Epithelial cell of umbilical artery (primary cell): ENCODE measurements around the gene CYSRT1. TPM values are rescaled to one million over a fixed set of nuclear protein-coding genes. Genes with fewer than 3 reads are reported as not detected.

Experiments used
- total RNA-seq: library from RNA; depleted of rRNA; stranded (reverse); fragments of >200 nt; gene quantifications from 2 replicates; pipeline ENCODE4 v1.2.3, GENCODE V29; 2014

The CYSRT1 gene, protein sequence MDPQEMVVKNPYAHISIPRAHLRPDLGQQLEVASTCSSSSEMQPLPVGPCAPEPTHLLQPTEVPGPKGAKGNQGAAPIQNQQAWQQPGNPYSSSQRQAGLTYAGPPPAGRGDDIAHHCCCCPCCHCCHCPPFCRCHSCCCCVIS
- 0.32 TPM in 1 of 2 replicates, not detected in the other for total RNA-seq

DNA sequence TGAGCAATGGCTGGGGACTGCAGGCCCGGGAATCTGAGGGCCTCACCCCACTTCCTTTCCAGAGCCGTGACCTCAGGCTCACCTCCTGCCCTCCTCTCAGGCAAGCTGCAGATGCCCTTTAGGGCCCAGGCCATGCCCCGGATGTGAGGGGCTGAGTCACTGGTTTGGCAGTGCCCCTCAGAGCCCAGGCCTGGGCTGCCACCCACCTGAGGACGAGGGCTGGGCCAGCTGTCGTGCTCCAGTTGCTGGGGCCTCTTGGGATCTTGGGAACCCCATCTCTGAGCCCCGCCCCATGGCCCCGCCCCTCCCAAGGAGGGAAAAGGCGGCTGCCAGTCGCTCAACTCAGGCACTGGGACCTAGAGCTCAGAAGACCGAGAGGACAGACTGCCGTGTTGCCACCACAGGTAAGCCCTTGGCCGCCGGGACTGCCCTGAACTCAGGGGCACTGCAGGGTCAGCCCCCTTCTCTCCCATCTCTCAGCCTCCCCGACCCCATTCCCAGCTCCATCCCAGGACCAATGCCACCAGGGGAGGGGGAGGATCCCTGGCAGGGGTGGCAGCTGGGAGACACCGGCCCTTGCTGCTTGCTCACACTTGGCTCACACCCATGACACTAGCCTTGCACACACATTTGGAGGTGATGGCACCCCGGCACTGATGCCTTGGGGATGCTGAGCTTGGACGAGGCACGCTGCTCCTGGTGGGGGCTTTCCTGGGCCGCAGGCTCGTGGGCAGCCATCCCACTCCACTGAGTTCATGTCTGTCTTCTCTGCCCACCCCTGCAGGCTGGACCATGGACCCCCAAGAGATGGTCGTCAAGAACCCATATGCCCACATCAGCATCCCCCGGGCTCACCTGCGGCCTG, at the start of gene CYSRT1:
Gene CYSRT1, plus strand, starts transcription at position 345 of the 865 bp plus-strand sequence. Its CDS starts 448 bp downstream, at position 793.

DNA sequence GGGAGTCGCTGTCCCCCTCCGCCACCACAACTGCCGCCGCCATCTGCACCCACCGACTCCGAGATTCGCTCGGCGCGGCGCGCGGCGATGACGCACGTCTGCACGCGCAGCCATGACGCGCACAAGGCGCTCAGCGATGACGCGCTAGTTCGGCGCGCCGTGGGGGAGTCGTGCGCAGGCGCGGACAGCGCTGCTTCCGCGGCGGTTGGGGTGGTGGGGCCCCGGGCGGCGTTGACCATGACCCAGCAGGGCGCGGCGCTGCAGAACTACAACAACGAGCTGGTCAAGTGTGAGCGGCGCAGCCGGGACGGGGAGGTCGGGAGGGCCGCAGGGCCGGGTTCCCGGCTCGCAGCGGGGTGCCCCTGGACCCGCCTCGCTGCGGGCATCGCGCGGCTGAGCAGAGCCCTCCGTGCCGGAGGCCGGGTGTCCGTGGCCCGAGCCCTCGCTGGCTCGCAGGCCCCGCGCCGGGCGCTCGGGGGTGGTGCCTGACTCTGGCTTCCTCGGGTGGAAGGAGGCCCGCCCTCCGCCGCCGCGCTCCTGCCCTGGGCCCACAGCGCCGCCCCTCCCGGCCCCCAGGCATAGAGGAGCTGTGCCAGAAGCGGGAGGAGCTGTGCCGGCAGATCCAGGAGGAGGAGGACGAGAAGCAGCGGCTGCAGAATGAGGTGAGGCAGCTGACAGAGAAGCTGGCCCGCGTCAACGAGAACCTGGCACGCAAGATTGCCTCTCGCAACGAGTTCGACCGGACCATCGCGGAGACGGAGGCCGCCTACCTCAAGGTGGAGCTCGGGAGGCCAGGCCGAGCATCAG, 36.3 kb upstream of the CYSRT1 start, which contains the start of the genes ANAPC2 and SSNA1:
Gene ANAPC2, minus strand, starts transcription at position 71 of the 807 bp plus-strand sequence. Its CDS starts 28 bp downstream, at position 43.
Gene SSNA1, plus strand, starts transcription at position 187 of the 807 bp plus-strand sequence. Its CDS starts 51 bp downstream, at position 238.

DNA sequence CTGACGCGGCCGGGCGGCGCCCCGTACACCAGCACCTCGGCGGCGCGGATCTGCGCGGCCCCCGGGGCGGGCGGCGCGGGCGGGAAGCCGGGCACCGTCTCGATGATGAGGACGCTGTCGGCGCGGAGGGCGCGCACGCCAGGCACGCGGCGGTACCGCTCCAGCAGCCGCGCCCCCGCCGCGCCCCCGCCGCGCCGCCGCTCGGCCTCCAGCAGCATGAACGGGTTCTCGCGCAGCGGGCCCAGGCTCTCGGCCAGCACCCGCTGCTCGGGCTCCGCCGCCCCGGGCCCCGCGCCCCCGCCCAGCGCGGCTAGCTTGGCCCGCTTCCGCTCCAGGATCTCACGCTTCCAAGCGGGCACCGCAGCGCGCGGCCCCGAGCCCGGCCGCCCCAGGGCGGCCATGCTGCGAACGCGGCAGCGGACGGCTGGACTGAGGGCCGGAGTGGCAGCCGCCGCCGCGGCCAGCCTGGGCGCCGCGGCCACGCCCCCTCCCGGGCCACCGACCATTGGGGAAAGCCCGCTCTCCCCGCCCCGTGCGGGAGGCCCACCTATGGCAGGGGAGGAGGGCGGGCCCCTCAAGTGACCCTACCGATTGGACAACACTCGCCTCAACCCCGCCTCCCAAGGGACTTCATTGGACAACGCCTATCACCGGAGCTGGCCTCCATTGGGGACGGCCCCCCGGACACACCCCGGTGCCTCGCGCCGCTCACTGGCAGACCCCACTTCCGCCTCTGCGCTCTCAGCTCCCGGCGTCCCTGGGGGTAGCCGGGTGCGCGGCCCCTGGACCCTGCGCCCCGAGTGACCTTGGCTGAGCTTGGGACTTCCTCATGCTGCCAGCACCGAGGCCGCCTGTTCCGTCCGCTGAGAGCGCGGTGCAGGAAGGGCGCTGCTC, 24.4 kb upstream of the CYSRT1 start, which contains the start of gene TPRN:
Gene TPRN, minus strand, starts transcription at position 431 of the 894 bp plus-strand sequence. Its CDS starts 30 bp downstream, at position 401.

DNA sequence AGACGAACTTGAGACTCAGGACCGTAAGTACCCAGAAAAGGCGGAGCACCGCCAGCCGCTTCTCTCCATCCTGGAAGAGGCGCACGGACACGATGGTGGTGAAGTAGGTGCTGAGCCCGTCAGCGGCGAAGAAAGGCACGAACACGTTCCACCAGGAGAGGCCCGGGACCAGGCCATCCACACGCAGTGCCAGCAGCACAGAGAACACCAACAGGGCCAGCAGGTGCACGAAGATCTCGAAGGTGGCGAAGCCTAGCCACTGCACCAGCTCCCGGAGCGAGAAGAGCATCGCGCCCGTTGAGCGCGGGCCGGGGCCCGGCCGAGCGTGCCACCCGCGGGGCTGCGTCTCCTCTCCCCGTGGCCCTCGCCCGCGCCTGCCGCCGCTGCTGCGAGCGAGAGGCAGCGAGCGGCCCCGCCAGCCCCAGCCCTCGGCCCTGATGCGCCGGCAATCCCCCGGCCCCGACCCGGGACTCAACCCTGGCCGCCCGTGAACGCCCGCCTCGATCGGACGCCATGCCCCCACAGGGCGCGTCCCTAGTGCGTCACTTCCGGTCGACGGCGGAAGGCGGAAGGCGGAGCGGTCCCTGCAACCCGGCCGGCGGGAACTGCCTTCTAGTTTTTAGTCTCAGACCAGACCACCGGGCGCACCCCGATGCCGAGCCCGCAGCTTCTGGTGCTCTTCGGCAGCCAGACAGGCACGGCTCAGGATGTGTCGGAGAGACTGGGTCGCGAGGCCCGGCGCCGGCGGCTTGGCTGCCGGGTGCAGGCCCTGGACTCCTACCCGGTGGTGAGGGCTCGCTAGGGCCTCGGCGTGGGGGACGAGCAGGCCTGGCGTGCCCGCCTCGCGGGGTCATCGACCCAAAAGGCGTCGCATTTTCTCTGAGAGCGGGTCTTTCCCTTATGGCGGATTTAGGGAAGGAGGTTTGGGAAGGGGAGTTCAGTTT, 19.6 kb upstream of the CYSRT1 start, which contains the start of the genes NDOR1 and TMEM203:
Gene NDOR1, plus strand, starts transcription at position 575 of the 944 bp plus-strand sequence. Its CDS starts 78 bp downstream, at position 653.
Gene TMEM203, minus strand, starts transcription at position 523 of the 944 bp plus-strand sequence. Its CDS starts 234 bp downstream, at position 289.

DNA sequence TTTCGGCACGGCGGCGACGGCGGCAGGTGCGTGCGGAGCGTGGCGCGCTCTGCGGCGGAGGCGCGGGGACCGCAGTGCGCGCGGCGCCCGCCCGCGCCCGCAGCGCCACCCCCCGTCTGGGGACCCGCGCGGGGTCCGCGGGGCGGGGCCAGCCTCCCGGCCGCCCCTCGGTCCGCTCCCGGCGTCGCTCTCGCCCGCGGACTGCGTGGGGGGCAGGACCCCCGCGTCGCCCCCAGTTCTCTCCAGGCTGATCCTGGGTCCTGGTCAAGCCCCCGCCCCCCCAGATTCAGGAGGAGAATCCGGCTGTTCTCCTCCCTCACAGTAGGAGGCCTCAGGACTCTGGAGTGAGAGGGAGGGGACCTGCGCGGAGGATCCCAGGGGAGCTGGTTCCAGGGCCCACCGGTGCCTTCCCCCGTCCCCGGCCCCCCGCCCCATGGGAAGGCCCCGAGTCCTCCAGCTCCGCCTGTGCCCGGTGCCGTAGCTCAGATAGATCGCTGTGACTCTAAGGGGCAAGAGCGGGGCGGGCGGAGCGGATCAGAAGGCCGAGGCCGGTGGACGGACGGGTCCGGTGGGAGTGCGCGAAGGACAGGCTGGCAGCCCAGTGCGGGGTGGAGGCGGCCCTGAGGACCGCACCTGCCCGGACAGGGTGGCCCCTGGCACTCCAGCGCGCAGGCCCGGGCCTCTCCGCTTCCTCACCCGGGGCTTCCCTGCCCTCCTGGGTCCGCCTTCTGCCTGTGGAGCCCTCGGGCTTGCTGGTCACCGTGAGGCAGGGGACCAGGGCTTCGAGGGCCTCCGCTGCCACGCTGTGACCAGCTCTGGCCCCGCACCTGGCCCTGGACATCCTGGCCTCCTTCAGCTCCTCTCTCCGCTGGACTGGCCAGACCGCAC, 2.5 kb upstream of the CYSRT1 start, which contains the start of gene RNF208:
Gene RNF208, minus strand, starts transcription at position 51 of the 888 bp plus-strand sequence. CDS start 1,028 bp downstream, outside the sequence.

DNA sequence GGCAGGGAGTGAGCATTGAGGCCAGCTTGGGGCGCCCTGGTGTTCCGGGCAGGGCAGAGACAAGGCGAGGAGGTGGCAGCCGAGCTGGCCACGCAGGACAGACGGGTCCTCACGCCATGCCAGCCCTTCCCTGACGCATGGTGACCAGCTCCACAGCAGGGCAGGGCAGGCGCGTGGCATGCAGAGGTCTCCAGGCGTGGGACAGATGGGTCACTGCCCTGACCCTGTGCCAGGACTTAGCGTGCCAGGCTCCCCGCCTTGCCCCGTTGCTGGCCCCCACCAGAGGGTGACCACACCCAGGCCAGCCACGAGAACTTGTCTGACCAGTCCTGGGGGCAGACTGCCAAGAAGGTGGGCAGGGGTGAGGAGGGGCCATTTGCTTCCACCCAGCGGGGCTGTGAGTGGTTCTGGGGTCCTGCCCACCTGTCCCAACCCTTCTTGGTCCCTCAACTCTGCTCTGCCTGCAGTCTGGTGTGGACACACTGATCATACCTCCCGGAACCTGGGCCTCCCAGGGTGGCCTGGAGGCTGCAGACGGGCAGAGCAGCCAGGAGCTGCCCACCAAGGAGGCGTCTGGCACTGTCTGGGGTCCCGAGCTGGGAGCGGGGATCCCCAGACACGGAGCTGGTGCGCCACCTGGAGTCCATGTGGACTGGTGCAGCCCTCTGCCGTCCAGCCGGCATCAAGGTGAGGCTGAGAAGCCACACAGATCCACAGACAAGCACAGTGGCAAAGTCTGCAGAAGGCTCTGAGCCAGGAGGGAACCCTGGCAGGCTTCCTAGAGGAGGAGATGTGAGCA, 2.3 kb downstream of the CYSRT1 start, which contains the start of gene RNF224:
Gene RNF224, plus strand, starts transcription at position 449 of the 799 bp plus-strand sequence. CDS start 834 bp downstream, outside the sequence.

DNA sequence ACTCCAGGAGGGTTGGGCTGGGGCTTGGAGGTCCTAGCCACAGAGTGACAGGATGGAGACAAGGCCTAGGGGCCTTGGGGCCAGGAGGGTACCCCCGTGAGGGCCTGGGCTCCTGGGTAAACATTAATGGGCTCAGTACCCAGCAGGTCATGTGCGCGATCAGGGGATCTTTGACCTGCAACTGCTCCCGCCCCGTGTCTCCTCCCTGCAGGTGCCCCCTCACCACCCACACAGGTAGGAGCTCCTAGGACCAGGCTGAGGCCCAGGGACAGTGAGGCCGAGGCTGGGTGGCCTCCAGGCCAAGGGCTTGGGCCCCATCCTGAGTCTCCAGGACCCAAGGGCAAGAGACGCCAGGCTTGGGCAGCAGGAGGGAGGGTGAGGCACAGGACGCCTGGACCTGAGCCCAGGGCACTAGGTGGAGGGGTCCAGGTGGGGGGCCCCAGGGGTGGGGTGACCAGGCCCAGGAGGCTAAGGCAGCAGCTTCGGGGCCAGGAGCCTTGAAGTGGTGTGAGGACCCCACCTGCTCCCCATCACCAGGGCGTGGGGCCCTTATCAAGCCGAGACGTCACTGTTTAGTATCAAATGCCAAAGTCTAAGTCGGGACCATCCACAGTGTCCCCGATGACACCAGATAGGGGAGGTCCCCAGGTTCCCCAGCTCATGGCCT, 5.9 kb downstream of the CYSRT1 start, which contains the start of gene SLC34A3:
Gene SLC34A3, plus strand, starts transcription at position 197 of the 667 bp plus-strand sequence. CDS start 802 bp downstream, outside the sequence.

DNA sequence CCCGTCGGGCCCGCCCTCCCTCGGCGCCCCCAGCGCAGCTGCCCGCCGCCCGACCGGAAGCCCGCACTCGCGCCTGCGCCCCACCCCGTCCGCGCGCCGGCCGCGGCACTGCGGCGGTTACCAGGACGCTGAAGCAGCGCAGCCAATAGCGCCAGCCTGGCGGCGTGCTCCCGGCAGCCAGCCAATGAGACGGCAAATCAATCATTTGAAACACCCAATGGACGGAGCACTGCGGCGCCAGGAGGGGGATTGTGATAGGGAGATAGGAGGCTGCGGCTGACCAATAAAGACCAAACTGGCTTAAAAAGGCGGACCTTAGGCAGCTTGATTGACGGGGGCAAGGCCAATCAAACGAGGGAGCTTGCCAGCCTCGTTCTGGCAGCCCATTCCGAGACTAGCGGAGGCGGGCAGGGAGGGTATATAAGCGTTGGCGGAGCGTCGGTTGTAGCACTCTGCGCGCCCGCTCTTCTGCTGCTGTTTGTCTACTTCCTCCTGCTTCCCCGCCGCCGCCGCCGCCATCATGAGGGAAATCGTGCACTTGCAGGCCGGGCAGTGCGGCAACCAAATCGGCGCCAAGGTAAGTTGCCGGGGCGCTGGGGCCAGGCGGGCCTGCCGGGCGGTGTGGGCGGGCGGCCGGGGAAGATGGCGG, 16.0 kb downstream of the CYSRT1 start, which contains the start of gene TUBB4B:
Gene TUBB4B, plus strand, starts transcription at position 447 of the 649 bp plus-strand sequence. Its CDS starts 74 bp downstream, at position 521.

DNA sequence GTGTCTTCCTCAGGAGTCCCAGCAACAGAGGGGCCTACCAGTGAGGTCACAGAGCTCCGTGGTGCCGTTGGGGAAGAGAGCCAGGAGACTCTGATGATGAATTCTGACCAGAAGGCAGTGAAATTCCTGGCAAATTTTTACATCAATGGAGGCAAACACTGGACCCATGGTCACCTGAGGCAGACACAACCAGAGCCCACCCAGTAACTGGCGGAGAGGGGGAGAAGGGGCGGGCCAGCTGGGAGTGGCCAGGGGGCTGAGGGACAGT, 26.2 kb downstream of the CYSRT1 start, which contains the start of gene STPG3:
Gene STPG3, plus strand, starts transcription at position 93 of the 268 bp plus-strand sequence. Its CDS starts 1 bp downstream, at position 94.

DNA sequence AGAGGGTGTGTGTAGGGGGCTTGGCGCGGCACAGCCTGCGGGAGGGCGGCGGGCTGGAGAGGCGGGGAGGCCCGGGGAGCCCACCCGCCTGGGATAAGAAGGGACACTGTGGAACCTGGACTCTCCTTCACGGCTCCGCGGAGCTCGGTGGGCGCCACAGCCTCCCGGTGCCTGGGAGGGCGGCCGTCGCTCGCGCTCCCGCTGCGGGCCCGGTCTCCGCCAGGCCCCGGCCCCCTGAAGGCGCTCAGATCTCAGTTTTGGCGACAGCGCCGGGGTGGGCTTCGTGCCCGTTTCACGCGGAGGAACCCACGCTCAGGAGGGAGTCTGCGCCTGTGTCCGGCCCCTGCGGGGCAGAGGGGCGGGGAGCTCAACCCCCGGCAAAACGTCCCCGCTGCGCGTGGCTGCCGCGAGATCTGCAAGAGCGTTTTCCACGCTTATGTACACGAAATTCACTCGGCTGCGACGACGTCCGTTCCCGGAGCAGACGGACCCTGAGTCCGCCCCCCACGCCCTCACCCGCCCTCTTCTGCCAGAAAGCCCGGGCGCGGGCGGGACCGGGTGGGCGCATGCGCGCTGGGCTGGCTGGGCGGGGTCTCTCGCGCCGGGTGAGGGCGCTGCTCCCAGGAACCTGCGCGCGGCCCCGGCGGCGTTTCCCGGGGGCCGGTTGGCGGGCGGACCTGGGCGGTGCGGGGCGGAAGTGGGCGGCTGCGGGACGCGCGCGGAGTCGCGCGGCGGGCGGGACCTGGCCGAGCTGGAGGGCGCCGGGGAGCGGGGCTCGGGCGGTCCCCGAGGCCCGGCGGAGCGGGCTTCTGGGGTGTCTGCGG, 29.9 kb downstream of the CYSRT1 start, which contains the start of gene NELFB:
Gene NELFB, plus strand, starts transcription at position 704 of the 824 bp plus-strand sequence.

Other genes with a start within 250 kb of the CYSRT1 start
- 0.65 TPM in 1 of 2 replicates, not detected in the other for gene PTGDS, start 247.7 kb upstream of the CYSRT1 start, total RNA-seq
- not detected in 2 replicates for gene LCNL1, start 242.2 kb upstream of the CYSRT1 start, total RNA-seq
- 18.8 and 26.0 TPM in 2 replicates for gene PAXX, start 232.8 kb upstream of the CYSRT1 start, total RNA-seq
- gene CLIC3, start 228.6 kb upstream of the CYSRT1 start, total RNA-seq, result 0.32 TPM in 1 of 2 replicates, not detected in the other
- gene ABCA2, start 196.9 kb upstream of the CYSRT1 start, total RNA-seq, result 4.0 and 8.4 TPM in 2 replicates
- gene FUT7, start 193.1 kb upstream of the CYSRT1 start, total RNA-seq, result not detected in 2 replicates
- 28.3 and 29.2 TPM in 2 replicates for gene NPDC1, start 179.0 kb upstream of the CYSRT1 start, total RNA-seq
- gene ENTPD2, start 171.1 kb upstream of the CYSRT1 start, total RNA-seq, result not detected in 2 replicates
- gene SAPCD2, start 154.6 kb upstream of the CYSRT1 start, total RNA-seq, result 15.3 and 19.3 TPM in 2 replicates
- 6.2 and 15.8 TPM in 2 replicates for gene UAP1L1, start 147.7 kb upstream of the CYSRT1 start, total RNA-seq
- 57.0 and 64.3 TPM in 2 replicates for gene MAN1B1, start 138.2 kb upstream of the CYSRT1 start, total RNA-seq
- gene DPP7, start 110.4 kb upstream of the CYSRT1 start, total RNA-seq, result 63.1 and 69.8 TPM in 2 replicates
- under 0.01 TPM in 2 replicates for gene GRIN1, start 86.0 kb upstream of the CYSRT1 start, total RNA-seq
- gene LRRC26, start 55.1 kb upstream of the CYSRT1 start, total RNA-seq, result not detected in 2 replicates
- gene TMEM210, start 53.1 kb upstream of the CYSRT1 start, total RNA-seq, result not detected in 2 replicates
- gene ANAPC2, start 36.6 kb upstream of the CYSRT1 start, total RNA-seq, result 22.7 and 24.6 TPM in 2 replicates
- 105 and 126 TPM in 2 replicates for gene SSNA1, start 36.5 kb upstream of the CYSRT1 start, total RNA-seq
- gene TPRN, start 24.4 kb upstream of the CYSRT1 start, total RNA-seq, result 4.6 and 5.5 TPM in 2 replicates
- gene TMEM203, start 19.5 kb upstream of the CYSRT1 start, total RNA-seq, result 30.9 and 34.1 TPM in 2 replicates
- 3.6 TPM in 2 replicates for gene NDOR1, start 19.5 kb upstream of the CYSRT1 start, total RNA-seq
- gene RNF208, start 2.9 kb upstream of the CYSRT1 start, total RNA-seq, result 0.32 TPM in 1 of 2 replicates, not detected in the other
- gene RNF224, start 2.3 kb downstream of the CYSRT1 start, total RNA-seq, result not detected in 2 replicates
- gene SLC34A3, start 5.7 kb downstream of the CYSRT1 start, total RNA-seq, result not detected in 2 replicates
- gene TUBB4B, start 16.1 kb downstream of the CYSRT1 start, total RNA-seq, result 222 and 249 TPM in 2 replicates
- gene STPG3, start 26.1 kb downstream of the CYSRT1 start, total RNA-seq, result not detected in 2 replicates
- gene NELFB, start 30.2 kb downstream of the CYSRT1 start, total RNA-seq, result 61.4 and 67.0 TPM in 2 replicates
- 29.3 and 39.0 TPM in 2 replicates for gene TOR4A, start 52.6 kb downstream of the CYSRT1 start, total RNA-seq
- gene NRARP, start 77.1 kb downstream of the CYSRT1 start, total RNA-seq, result 25.1 and 46.1 TPM in 2 replicates
- gene EXD3, start 198.0 kb downstream of the CYSRT1 start, total RNA-seq, result 18.8 and 22.0 TPM in 2 replicates
- 0.46 and 0.65 TPM in 2 replicates for gene NOXA1, start 198.2 kb downstream of the CYSRT1 start, total RNA-seq
- gene ENTPD8, start 216.2 kb downstream of the CYSRT1 start, total RNA-seq, result not detected in 2 replicates
- 17.9 and 19.0 TPM in 2 replicates for gene NSMF, start 234.2 kb downstream of the CYSRT1 start, total RNA-seq